ENCODE results near the gene ERBB4. TPM values are rescaled to one million over a fixed set of nuclear protein-coding genes. Genes with fewer than 3 reads are reported as not detected.

The ERBB4 gene
- total RNA-seq, 1 experiment from 2014 or later: 2.9 TPM

DNA sequence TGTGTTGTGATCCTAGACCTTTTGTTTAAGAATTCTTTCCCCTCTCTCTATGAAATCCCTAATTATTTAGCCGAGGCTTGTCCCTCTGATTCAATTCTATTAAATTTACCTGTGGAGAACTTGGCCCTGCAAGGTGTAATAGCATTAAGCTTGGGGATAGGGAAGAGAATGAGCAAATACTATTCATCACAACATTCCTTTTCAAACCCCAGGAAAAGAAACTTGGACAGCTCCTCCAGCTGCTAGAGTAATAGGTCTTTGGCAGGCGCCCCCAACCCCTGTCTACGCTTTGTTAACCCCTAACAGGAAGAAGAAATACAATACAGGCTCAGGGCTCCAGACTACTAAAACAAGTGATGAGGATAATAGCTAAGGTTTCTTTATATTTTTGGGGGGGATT, 1025.2 kb downstream of the ERBB4 start:
- Mint-ChIP-seq H3K4me3 (ENCODE audit: low read depth, unreplicated experiment) (no peak overlapping the region), H3K36me3 (ENCODE audit: insufficient read depth, unreplicated experiment) (peaks cover 6% of the 10 kb centered on the region), H3K4me1 (ENCODE audit: low read depth, unreplicated experiment) (peaks cover 21% of the 10 kb centered on the region), H3K27me3 (ENCODE audit: unreplicated experiment) (no peaks in the 10 kb centered on the region), H3K27ac (ENCODE audit: unreplicated experiment) (no peak overlapping the region), H3K9me3 (ENCODE audit: low read depth, unreplicated experiment) (peaks cover 2% of the 10 kb centered on the region)
- no TSS peak for BruUV-seq (replicated peaks)
- TF ChIP-seq, protein P1, sequence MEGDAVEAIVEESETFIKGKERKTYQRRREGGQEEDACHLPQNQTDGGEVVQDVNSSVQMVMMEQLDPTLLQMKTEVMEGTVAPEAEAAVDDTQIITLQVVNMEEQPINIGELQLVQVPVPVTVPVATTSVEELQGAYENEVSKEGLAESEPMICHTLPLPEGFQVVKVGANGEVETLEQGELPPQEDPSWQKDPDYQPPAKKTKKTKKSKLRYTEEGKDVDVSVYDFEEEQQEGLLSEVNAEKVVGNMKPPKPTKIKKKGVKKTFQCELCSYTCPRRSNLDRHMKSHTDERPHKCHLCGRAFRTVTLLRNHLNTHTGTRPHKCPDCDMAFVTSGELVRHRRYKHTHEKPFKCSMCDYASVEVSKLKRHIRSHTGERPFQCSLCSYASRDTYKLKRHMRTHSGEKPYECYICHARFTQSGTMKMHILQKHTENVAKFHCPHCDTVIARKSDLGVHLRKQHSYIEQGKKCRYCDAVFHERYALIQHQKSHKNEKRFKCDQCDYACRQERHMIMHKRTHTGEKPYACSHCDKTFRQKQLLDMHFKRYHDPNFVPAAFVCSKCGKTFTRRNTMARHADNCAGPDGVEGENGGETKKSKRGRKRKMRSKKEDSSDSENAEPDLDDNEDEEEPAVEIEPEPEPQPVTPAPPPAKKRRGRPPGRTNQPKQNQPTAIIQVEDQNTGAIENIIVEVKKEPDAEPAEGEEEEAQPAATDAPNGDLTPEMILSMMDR (IDR thresholded peaks at IDR 0.05; ENCODE audit: unreplicated experiment): no peak
- intact Hi-C loops (cut with micrococcal nuclease; ENCODE audit: unreplicated experiment): no loop called here
- DNase-seq: no peak
- CTCF ChIA-PET: no interaction called here

DNA sequence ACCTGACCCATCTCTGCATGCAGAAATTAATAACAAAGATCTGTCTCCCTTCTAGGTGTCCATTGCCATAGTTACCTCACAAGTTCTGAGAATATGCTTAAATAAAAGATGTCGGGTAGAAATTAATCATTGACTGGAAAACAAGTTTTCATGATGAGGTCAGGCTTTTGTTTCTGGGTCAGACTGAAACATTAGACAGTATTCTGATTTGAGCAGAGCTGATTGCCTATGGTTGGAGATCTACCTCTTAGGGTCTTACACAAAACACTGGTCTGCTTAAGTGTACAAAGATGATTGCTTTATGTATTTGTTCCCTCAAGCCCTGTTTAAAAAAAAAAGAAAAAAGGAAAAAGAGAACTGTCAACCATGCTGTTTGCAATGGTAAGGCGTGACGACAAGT, 1025.8 kb downstream of the ERBB4 start:
- H3K9me3 Mint-ChIP-seq (ENCODE audit: low read depth, unreplicated experiment): peaks cover 2% of the 10 kb centered on the region
- H3K27ac Mint-ChIP-seq (ENCODE audit: unreplicated experiment): peak overlapping the region; percentile 78
- intact Hi-C loops (cut with micrococcal nuclease; ENCODE audit: unreplicated experiment): no loop called here
- no TSS peak for BruUV-seq (replicated peaks)
- H3K4me3 Mint-ChIP-seq (ENCODE audit: low read depth, unreplicated experiment): no peak overlapping the region
- TF ChIP-seq, protein P1 (IDR thresholded peaks at IDR 0.05; ENCODE audit: unreplicated experiment): no peak
- H3K36me3 Mint-ChIP-seq (ENCODE audit: insufficient read depth, unreplicated experiment): peaks cover 6% of the 10 kb centered on the region
- H3K27me3 Mint-ChIP-seq (ENCODE audit: unreplicated experiment): no peaks in the 10 kb centered on the region
- no peak for DNase-seq
- CTCF ChIA-PET: no interaction called here
- H3K4me1 Mint-ChIP-seq (ENCODE audit: low read depth, unreplicated experiment): peaks cover 21% of the 10 kb centered on the region

- Mint-ChIP-seq H3K9me3 (ENCODE audit: low read depth, unreplicated experiment) (peaks cover 9% of the 10 kb centered on the region), H3K4me1 (ENCODE audit: low read depth, unreplicated experiment) (no peaks in the 10 kb centered on the region), H3K36me3 (ENCODE audit: insufficient read depth, unreplicated experiment) (no peaks in the 10 kb centered on the region), H3K27ac (ENCODE audit: unreplicated experiment) (no peak overlapping the region), H3K4me3 (ENCODE audit: low read depth, unreplicated experiment) (no peak overlapping the region), H3K27me3 (ENCODE audit: unreplicated experiment) (no peaks in the 10 kb centered on the region)
- DNase-seq: no peak
- BruUV-seq (replicated peaks): no TSS peak
- intact Hi-C loops (cut with micrococcal nuclease; ENCODE audit: unreplicated experiment): no loop called here
- TF ChIP-seq, protein P1 (IDR thresholded peaks at IDR 0.05; ENCODE audit: unreplicated experiment): no peak
- CTCF ChIA-PET: no interaction called here
These were observed 1034.7 kb downstream of the ERBB4 start for GRCh38 chr2:211503856-211504255.

DNA sequence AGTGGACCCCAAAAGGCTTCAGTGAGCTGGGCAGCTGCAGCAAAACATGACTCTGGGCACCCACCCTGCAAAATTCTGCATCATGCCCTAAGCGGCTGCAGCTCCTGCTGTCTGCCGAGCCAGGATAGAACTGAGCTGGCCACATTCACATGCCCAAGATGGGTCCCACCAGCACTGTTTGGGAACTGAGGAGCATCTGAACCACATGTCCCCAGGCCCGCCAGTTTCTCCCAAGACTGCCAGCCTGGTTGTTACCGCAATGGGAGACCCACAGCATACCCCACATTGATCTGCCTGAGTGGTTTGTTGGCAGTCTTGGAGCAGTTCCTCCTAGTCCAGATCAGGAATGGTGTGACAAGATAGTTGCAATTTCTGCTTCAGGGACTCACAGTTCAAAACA, 1035.4 kb downstream of the ERBB4 start:
- H3K27ac Mint-ChIP-seq (ENCODE audit: unreplicated experiment): no peak overlapping the region
- H3K9me3 Mint-ChIP-seq (ENCODE audit: low read depth, unreplicated experiment): peaks cover 9% of the 10 kb centered on the region
- intact Hi-C loops (cut with micrococcal nuclease; ENCODE audit: unreplicated experiment): no loop called here
- no peak for DNase-seq
- no peaks in the 10 kb centered on the region for H3K36me3 Mint-ChIP-seq (ENCODE audit: insufficient read depth, unreplicated experiment)
- no peaks in the 10 kb centered on the region for H3K4me1 Mint-ChIP-seq (ENCODE audit: low read depth, unreplicated experiment)
- H3K4me3 Mint-ChIP-seq (ENCODE audit: low read depth, unreplicated experiment): no peak overlapping the region
- CTCF ChIA-PET: no interaction called here
- TF ChIP-seq, protein P1 (IDR thresholded peaks at IDR 0.05; ENCODE audit: unreplicated experiment): no peak
- H3K27me3 Mint-ChIP-seq (ENCODE audit: unreplicated experiment): no peaks in the 10 kb centered on the region
- BruUV-seq (replicated peaks): no TSS peak

All from Calu3 (cell line).